Neural progenitor cell (in vitro differentiated cells): ENCODE measurements around the gene SMARCC1. TPM values are rescaled to one million over a fixed set of nuclear protein-coding genes. Genes with fewer than 3 reads are reported as not detected.

ENCODE experiments used
- DNase-seq: peaks from one replicate; pipeline ENCODE4 v3.0.0-alpha.2; 2016; ENCODE audit warnings: low spot score
- H2AFZ ChIP-seq: fragments of 200-600 bp; sonication (generic); replicated peaks from 2 replicates; pipeline ENCODE4 v1.6.1; 2016; ENCODE audit warnings: antibody characterized with exemption
- H3F3A ChIP-seq: fragments of 200-600 bp; sonication (generic); 2 replicates; pipeline ENCODE4 v1.6.1; 2016; ENCODE audit warnings: antibody characterized with exemption, low read depth
- H3K27ac ChIP-seq: fragments of 200-600 bp; sonication (generic); 2 replicates; pipeline ENCODE4 v1.5.1; 2016; ENCODE audit warnings: mild to moderate bottlenecking
- H3K27me3 ChIP-seq: fragments of 200-600 bp; sonication (generic); 2 replicates; pipeline ENCODE4 v1.6.1; 2016; ENCODE audit warnings: mild to moderate bottlenecking, moderate library complexity
- H3K36me3 ChIP-seq: fragments of 200-600 bp; sonication (generic); 2 replicates; pipeline ENCODE4 v1.5.1; 2016
- H3K4me1 ChIP-seq: fragments of 200-600 bp; sonication (generic); 2 replicates; pipeline ENCODE4 v1.6.1; 2016; ENCODE audit warnings: mixed run types
- H3K4me2 ChIP-seq: fragments of 200-600 bp; sonication (generic); 2 replicates; pipeline ENCODE4 v1.6.1; 2016
- H3K4me3 ChIP-seq: fragments of 200-600 bp; sonication (generic); 2 replicates; pipeline ENCODE4 v1.5.1; 2016
- H3K79me2 ChIP-seq: fragments of 200-600 bp; sonication (generic); 2 replicates; pipeline ENCODE4 v1.6.1; 2016; ENCODE audit warnings: low read depth
- H3K9ac ChIP-seq: fragments of 200-600 bp; sonication (generic); 2 replicates; pipeline ENCODE4 v1.6.1; 2016
- H3K9me3 ChIP-seq: fragments of 200-600 bp; sonication (generic); 2 replicates; pipeline ENCODE4 v1.5.1; 2016; ENCODE audit warnings: low read depth
- H4K20me1 ChIP-seq: fragments of 200-600 bp; sonication (generic); 2 replicates; pipeline ENCODE4 v1.6.1; 2016; ENCODE audit warnings: low read depth
- H3K27ac Mint-ChIP-seq: 3 replicates; pipeline ENCODE4 v1.8.0; 2021; ENCODE audit warnings: mixed read lengths
- H3K27me3 Mint-ChIP-seq: 2 replicates; pipeline ENCODE4 v1.8.0; 2022; ENCODE audit warnings: low read depth, mild to moderate bottlenecking, inconsistent platforms, moderate library complexity, mixed read lengths; ENCODE audit not compliant: insufficient read depth
- H3K36me3 Mint-ChIP-seq: 3 replicates; pipeline ENCODE4 v1.8.0; 2021; ENCODE audit warnings: mixed read lengths
- H3K4me1 Mint-ChIP-seq: 3 replicates; pipeline ENCODE4 v1.8.0; 2021; ENCODE audit warnings: mixed read lengths
- H3K4me3 Mint-ChIP-seq: 3 replicates; pipeline ENCODE4 v1.8.0; 2021; ENCODE audit warnings: mild to moderate bottlenecking, moderate library complexity, mixed read lengths
- H3K9me3 Mint-ChIP-seq: 3 replicates; pipeline ENCODE4 v1.8.0; 2020; ENCODE audit warnings: mixed read lengths
- CTCF ChIP-seq: fragments of 200-600 bp; sonication (generic); IDR thresholded peaks from 2 replicates; pipeline ENCODE4 v1.5.1; 2017; ENCODE audit warnings: antibody characterized with exemption, mild to moderate bottlenecking
- EZH2 ChIP-seq: fragments of 200-600 bp; sonication (generic); IDR thresholded peaks from 2 replicates; pipeline ENCODE4 v1.6.1; 2017; ENCODE audit warnings: antibody characterized with exemption, mild to moderate bottlenecking, moderate library complexity
- EZH2phosphoT487 ChIP-seq: fragments of 200-600 bp; sonication (generic); IDR thresholded peaks from 2 replicates; pipeline ENCODE4 v1.6.1; 2017; ENCODE audit warnings: antibody characterized with exemption
- total RNA-seq: library from RNA; depleted of rRNA; stranded (reverse); fragments of >200 nt; gene quantifications from 2 replicates; pipeline ENCODE4 v1.2.3, GENCODE V29; 2015; ENCODE audit warnings: low replicate concordance

SMARCC1 gene
- total RNA-seq, 1 donor from 2014 or later = 175 TPM

GRCh38 chr3:47606165-47606564 is 175.5 kb downstream of the SMARCC1 start:
- Histone ChIP-seq H3K36me3 (peaks cover 31% of the 10 kb centered on the region), H3K4me2 (no peak overlapping the region), H3K27me3 (no peaks in the 10 kb centered on the region), H3K27ac (no peak overlapping the region), H2AFZ (no peak overlapping the region), H3K9ac (no peak overlapping the region), H4K20me1 (peaks cover 6% of the 10 kb centered on the region), H3F3A (peaks cover 13% of the 10 kb centered on the region), H3K9me3 (no peaks in the 10 kb centered on the region), H3K79me2 (peaks cover 33% of the 10 kb centered on the region), H3K4me1 (no peaks in the 10 kb centered on the region), H3K4me3 (no peak overlapping the region)
- TF ChIP-seq EZH2phosphoT487 (no peak), CTCF (no peak), EZH2 (no peak)
- no peak for DNase-seq
- Mint-ChIP-seq H3K27ac (peak overlapping the region; percentile 78), H3K4me3 (no peak overlapping the region), H3K36me3 (peaks cover 55% of the 10 kb centered on the region), H3K4me1 (peaks cover 2% of the 10 kb centered on the region), H3K9me3 (no peaks in the 10 kb centered on the region), H3K27me3 (no peaks in the 10 kb centered on the region)

GRCh38 chr3:47605652-47606051 is 176.0 kb downstream of the SMARCC1 start:
- H3K79me2 ChIP-seq = peaks cover 37% of the 10 kb centered on the region
- Mint-ChIP-seq H3K4me3 (no peak overlapping the region), H3K4me1 (peaks cover 2% of the 10 kb centered on the region), H3K27me3 (no peaks in the 10 kb centered on the region), H3K9me3 (no peaks in the 10 kb centered on the region), H3K27ac (no peak overlapping the region), H3K36me3 (peaks cover 52% of the 10 kb centered on the region)
- no peaks in the 10 kb centered on the region for H3K27me3 ChIP-seq
- no peak overlapping the region for H3K9ac ChIP-seq
- peaks cover 9% of the 10 kb centered on the region for H3F3A ChIP-seq
- H3K4me1 ChIP-seq = no peaks in the 10 kb centered on the region
- H3K4me3 ChIP-seq = no peak overlapping the region
- H3K27ac ChIP-seq = no peak overlapping the region
- H3K4me2 ChIP-seq = no peak overlapping the region
- DNase-seq = no peak
- H3K36me3 ChIP-seq = peaks cover 28% of the 10 kb centered on the region
- TF ChIP-seq CTCF (no peak), EZH2 (no peak), EZH2phosphoT487 (no peak)
- H4K20me1 ChIP-seq = peaks cover 9% of the 10 kb centered on the region
- no peak overlapping the region for H2AFZ ChIP-seq
- H3K9me3 ChIP-seq = no peaks in the 10 kb centered on the region

- H3K27me3 ChIP-seq = no peaks in the 10 kb centered on the region
Measured at GRCh38 chr3:47604145-47604544, 177.5 kb downstream of the SMARCC1 start.

More at GRCh38 chr3:47604145-47604544, 177.5 kb downstream of the SMARCC1 start:
- peaks cover 2% of the 10 kb centered on the region for H3K4me1 Mint-ChIP-seq
- no peak for TF ChIP-seq EZH2phosphoT487
- no peak for TF ChIP-seq EZH2
- TF ChIP-seq CTCF = no peak
- Histone ChIP-seq H3K4me1 (no peaks in the 10 kb centered on the region), H3K36me3 (peaks cover 26% of the 10 kb centered on the region), H3K79me2 (peaks cover 37% of the 10 kb centered on the region), H3F3A (peaks cover 5% of the 10 kb centered on the region), H3K4me3 (no peak overlapping the region), H2AFZ (no peak overlapping the region), H3K9me3 (no peaks in the 10 kb centered on the region), H4K20me1 (peaks cover 16% of the 10 kb centered on the region), H3K4me2 (no peak overlapping the region), H3K27ac (no peak overlapping the region), H3K9ac (no peak overlapping the region)
- H3K27ac Mint-ChIP-seq = no peak overlapping the region
- no peak for DNase-seq
- no peaks in the 10 kb centered on the region for H3K27me3 Mint-ChIP-seq
- H3K36me3 Mint-ChIP-seq = peaks cover 45% of the 10 kb centered on the region
- no peaks in the 10 kb centered on the region for H3K9me3 Mint-ChIP-seq
- H3K4me3 Mint-ChIP-seq = no peak overlapping the region
